HepG2 (cell line): ENCODE results near the gene TAAR9. TPM values are rescaled to one million over a fixed set of nuclear protein-coding genes. Genes with fewer than 3 reads are reported as not detected.
A peak's percentile ranks its signal among the peaks of the same experiment; 100 is the strongest.

ENCODE experiments used
- FOXO1 ChIP-seq: sonication (generic); formaldehyde crosslinking; IDR thresholded peaks from 2 replicates; pipeline ENCODE4 v1.4.0; 2020; ENCODE audit warnings: missing genetic modification reagents
- HNRNPK ChIP-seq: fragments of 200-400 bp; formaldehyde crosslinking; IDR thresholded peaks from 2 replicates; pipeline ENCODE4 v1.6.1; 2018; ENCODE audit warnings: low read length, low read depth, moderate library complexity, mild to moderate bottlenecking; ENCODE audit not compliant: poor library complexity, severe bottlenecking
- HOXA9 ChIP-seq: sonication (generic); formaldehyde crosslinking; IDR thresholded peaks from 2 replicates; pipeline ENCODE4 v1.8.1; 2022; ENCODE audit warnings: missing genetic modification reagents, mild to moderate bottlenecking, moderate library complexity, borderline replicate concordance
- HOXD1 ChIP-seq: sonication (generic); formaldehyde crosslinking; IDR thresholded peaks from 2 replicates; pipeline ENCODE4 v1.5.0; 2020; ENCODE audit warnings: missing genetic modification reagents
- KDM5B ChIP-seq: sonication (generic); formaldehyde crosslinking; IDR thresholded peaks from 2 replicates; pipeline ENCODE4 v1.4.0; 2020; ENCODE audit warnings: missing genetic modification reagents, mild to moderate bottlenecking, borderline replicate concordance
- KLF11 ChIP-seq: IDR thresholded peaks from 2 replicates; pipeline ENCODE4 v1.6.1; 2016; ENCODE audit warnings: missing compliant biosample characterization
- KLF12 ChIP-seq: sonication (generic); formaldehyde crosslinking; IDR thresholded peaks from 2 replicates; pipeline ENCODE4 v1.4.0; 2020; ENCODE audit warnings: missing genetic modification reagents, borderline replicate concordance
- MYC ChIP-seq: sonication (generic); formaldehyde crosslinking; IDR thresholded peaks from 2 replicates; pipeline ENCODE4 v1.9.0; 2021; ENCODE audit warnings: missing genetic modification reagents, borderline replicate concordance
- PCBP1 ChIP-seq: fragments of 200-400 bp; formaldehyde crosslinking; IDR thresholded peaks from 2 replicates; pipeline ENCODE4 v1.6.1; 2017; ENCODE audit warnings: mild to moderate bottlenecking, low read depth, low read length, borderline replicate concordance
- PHF5A ChIP-seq: IDR thresholded peaks from one replicate; pipeline ENCODE4 v1.6.1; 2018; ENCODE audit warnings: low read depth, missing genetic modification reagents; ENCODE audit not compliant: unreplicated experiment
- PITX1 ChIP-seq: sonication (generic); formaldehyde crosslinking; IDR thresholded peaks from 2 replicates; pipeline ENCODE4 v1.5.1; 2020; ENCODE audit warnings: mild to moderate bottlenecking, missing genetic modification reagents
- REPIN1 ChIP-seq: sonication (generic); formaldehyde crosslinking; IDR thresholded peaks from 2 replicates; pipeline ENCODE4 v1.8.0; 2022; ENCODE audit warnings: missing genetic modification reagents, low read depth, mild to moderate bottlenecking, borderline replicate concordance
- SNAI1 ChIP-seq: sonication (generic); formaldehyde crosslinking; IDR thresholded peaks from 2 replicates; pipeline ENCODE4 v1.5.0; 2020; ENCODE audit warnings: mild to moderate bottlenecking, missing genetic modification reagents, borderline replicate concordance
- TCF12 ChIP-seq, 2 experiments: fragments of 450-650 bp in 1 of 2; sonication (generic) in 1 of 2; formaldehyde crosslinking in 1 of 2; IDR thresholded peaks; 2 replicates each; pipeline versions ENCODE4 v1.6.1 to v1.8.0; 2017 to 2022; ENCODE audit warnings: antibody characterized with exemption in 1 of 2, mild to moderate bottlenecking in 1 of 2, missing genetic modification reagents in 1 of 2, moderate library complexity in 1 of 2
- ZC3H13 ChIP-seq: sonication (generic); formaldehyde crosslinking; IDR thresholded peaks from 2 replicates; pipeline ENCODE4 v1.8.1; 2023; ENCODE audit warnings: mild to moderate bottlenecking, missing genetic modification reagents, moderate library complexity
- ZNF274 ChIP-seq: sonication (generic); formaldehyde crosslinking; IDR thresholded peaks from 2 replicates; pipeline ENCODE4 v1.5.1; 2020; ENCODE audit warnings: mild to moderate bottlenecking, missing genetic modification reagents
- ZNF441 ChIP-seq: sonication (generic); formaldehyde crosslinking; IDR thresholded peaks from 2 replicates; pipeline ENCODE4 v1.7.0; 2021; ENCODE audit warnings: missing genetic modification reagents, borderline replicate concordance
- ZNF510 ChIP-seq: sonication (generic); formaldehyde crosslinking; IDR thresholded peaks from 2 replicates; pipeline ENCODE4 v1.4.0; 2020; ENCODE audit warnings: low read depth, mild to moderate bottlenecking, missing genetic modification reagents
- ZNF598 ChIP-seq: sonication (generic); formaldehyde crosslinking; IDR thresholded peaks from 2 replicates; pipeline ENCODE4 v1.5.1; 2020; ENCODE audit warnings: mild to moderate bottlenecking, missing genetic modification reagents, borderline replicate concordance
- ZNF749 ChIP-seq: sonication (generic); formaldehyde crosslinking; IDR thresholded peaks from 2 replicates; pipeline ENCODE4 v1.8.0; 2022; ENCODE audit warnings: mild to moderate bottlenecking, missing genetic modification reagents, moderate library complexity, borderline replicate concordance
- ZNF883 ChIP-seq: sonication (generic); formaldehyde crosslinking; IDR thresholded peaks from 2 replicates; pipeline ENCODE4 v1.5.1; 2020; ENCODE audit warnings: mild to moderate bottlenecking, missing genetic modification reagents; ENCODE audit errors: not compliant biosample characterization
- polyA plus RNA-seq, 8 experiments: library from polyadenylated mRNA; depleted of rRNA in 3 of 8; stranded (reverse) in 7 of 8; unstranded in 1 of 8; fragments of >200 nt; fragmentation: Illumina TruSeq in 4 of 8; extraction: Trizol in 4 of 8; gene quantifications; 2 replicates each; pipeline versions ENCODE4 v1.2.1 to v1.2.3, GENCODE V29; 2011 to 2016; ENCODE audit warnings: low read depth in 4 of 8, missing spikeins in 1 of 8, mixed read lengths in 1 of 8; ENCODE audit not compliant: insufficient read depth in 1 of 8
- total RNA-seq, 5 experiments: library from RNA; depleted of rRNA; stranded (reverse); fragments of >200 nt; fragmentation: Illumina TruSeq; extraction: Trizol; gene quantifications; 2 replicates each; pipeline ENCODE4 v1.2.3, GENCODE V29; 2016; ENCODE audit warnings: low read depth in 1 of 5
- TF ChIP-seq, protein P1 (sequence below): sonication (generic); formaldehyde crosslinking; IDR thresholded peaks from 2 replicates; pipeline ENCODE4; 2020; ENCODE audit warnings: missing genetic modification reagents, mild to moderate bottlenecking, borderline replicate concordance
- TF ChIP-seq, protein P2 (sequence below): sonication (generic); formaldehyde crosslinking; IDR thresholded peaks from 2 replicates; pipeline ENCODE4 v1.4.0; 2020; ENCODE audit warnings: missing genetic modification reagents

TAAR9 gene
- total and polyA plus RNA-seq, 2 of the 13 experiments (the other 11 are each of a cell fraction or from before 2014, with no cell fraction given), result 0.07 TPM; not detected in 1

GRCh38 chr6:132512638-132513632, 25.1 kb upstream of the TAAR9 start, which contains the start of gene STX7 (continued):
- TF ChIP-seq, protein P1, sequence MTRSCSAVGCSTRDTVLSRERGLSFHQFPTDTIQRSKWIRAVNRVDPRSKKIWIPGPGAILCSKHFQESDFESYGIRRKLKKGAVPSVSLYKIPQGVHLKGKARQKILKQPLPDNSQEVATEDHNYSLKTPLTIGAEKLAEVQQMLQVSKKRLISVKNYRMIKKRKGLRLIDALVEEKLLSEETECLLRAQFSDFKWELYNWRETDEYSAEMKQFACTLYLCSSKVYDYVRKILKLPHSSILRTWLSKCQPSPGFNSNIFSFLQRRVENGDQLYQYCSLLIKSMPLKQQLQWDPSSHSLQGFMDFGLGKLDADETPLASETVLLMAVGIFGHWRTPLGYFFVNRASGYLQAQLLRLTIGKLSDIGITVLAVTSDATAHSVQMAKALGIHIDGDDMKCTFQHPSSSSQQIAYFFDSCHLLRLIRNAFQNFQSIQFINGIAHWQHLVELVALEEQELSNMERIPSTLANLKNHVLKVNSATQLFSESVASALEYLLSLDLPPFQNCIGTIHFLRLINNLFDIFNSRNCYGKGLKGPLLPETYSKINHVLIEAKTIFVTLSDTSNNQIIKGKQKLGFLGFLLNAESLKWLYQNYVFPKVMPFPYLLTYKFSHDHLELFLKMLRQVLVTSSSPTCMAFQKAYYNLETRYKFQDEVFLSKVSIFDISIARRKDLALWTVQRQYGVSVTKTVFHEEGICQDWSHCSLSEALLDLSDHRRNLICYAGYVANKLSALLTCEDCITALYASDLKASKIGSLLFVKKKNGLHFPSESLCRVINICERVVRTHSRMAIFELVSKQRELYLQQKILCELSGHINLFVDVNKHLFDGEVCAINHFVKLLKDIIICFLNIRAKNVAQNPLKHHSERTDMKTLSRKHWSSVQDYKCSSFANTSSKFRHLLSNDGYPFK, result peak; percentile 68; the same call in 1 of the 2 replicates
- TF ChIP-seq, protein P2, sequence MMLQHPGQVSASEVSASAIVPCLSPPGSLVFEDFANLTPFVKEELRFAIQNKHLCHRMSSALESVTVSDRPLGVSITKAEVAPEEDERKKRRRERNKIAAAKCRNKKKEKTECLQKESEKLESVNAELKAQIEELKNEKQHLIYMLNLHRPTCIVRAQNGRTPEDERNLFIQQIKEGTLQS (CRISPR knock-in tag), result peak; percentile 43; the same call in 1 of the 2 replicates
- no peak for TF ChIP-seq FOXO1 (CRISPR knock-in tag)
- TF ChIP-seq PHF5A (CRISPR knock-in tag), result no peak
- TF ChIP-seq ZNF883 (CRISPR knock-in tag), result peak; percentile 94
- peak; percentile 52 for TF ChIP-seq HOXD1
- TF ChIP-seq ZNF274 (CRISPR knock-in tag), result peak; percentile 96
- TF ChIP-seq ZNF598 (CRISPR knock-in tag), result peak; percentile 92
- TF ChIP-seq ZNF441 (CRISPR knock-in tag), result peak; percentile 77; the same call in 1 of the 2 replicates
- peak; percentile 85; the same call in 1 of the 2 replicates for TF ChIP-seq SNAI1 (CRISPR knock-in tag)
- TF ChIP-seq HOXA9 (CRISPR knock-in tag), result no peak
- TF ChIP-seq ZC3H13 (CRISPR knock-in tag), result no peak
- TF ChIP-seq KDM5B (CRISPR knock-in tag), result peak; percentile 98
- TF ChIP-seq KLF11 (CRISPR knock-in tag), result peak; percentile 86
- TF ChIP-seq PITX1 (CRISPR knock-in tag), result peak; percentile 67; the same call in 1 of the 2 replicates
- TF ChIP-seq MYC, result peak; percentile 81
- TF ChIP-seq ZNF749 (CRISPR knock-in tag), result peak; percentile 74; the same call in 1 of the 2 replicates
- TF ChIP-seq REPIN1 (CRISPR knock-in tag), result peak; percentile 66; the same call in 1 of the 2 replicates
- no peak for TF ChIP-seq PCBP1
- no peak for TF ChIP-seq TCF12 (IDR thresholded peaks at IDR 0.05)
- TF ChIP-seq TCF12 (CRISPR knock-in tag; IDR thresholded peaks at IDR 0.05), result peak; percentile 93
- TF ChIP-seq ZNF510 (CRISPR knock-in tag), result peak; percentile 88; the same call in 1 of the 2 replicates
- TF ChIP-seq KLF12 (CRISPR knock-in tag), result peak; percentile 96
- peak; percentile 83 for TF ChIP-seq HNRNPK
